H1 (cell line): ENCODE measurements around the gene ART5. TPM values are rescaled to one million over a fixed set of nuclear protein-coding genes. Genes with fewer than 3 reads are reported as not detected.

ENCODE experiments used
- ATF3 ChIP-seq: IDR thresholded peaks from 2 replicates; pipeline ENCODE4 v1.6.1; 2011; ENCODE audit warnings: low read depth, mild to moderate bottlenecking, low read length; ENCODE audit not compliant: insufficient read depth
- PHF8 ChIP-seq: fragments of 200-600 bp; sonication (generic); conservative IDR thresholded peaks from 2 replicates; pipeline ENCODE4 v1.7.1; 2012; ENCODE audit warnings: low read depth, mild to moderate bottlenecking, inconsistent platforms, low read length, moderate library complexity
- TCF12 ChIP-seq: IDR thresholded peaks from 2 replicates; pipeline ENCODE4 v1.6.1; 2011; ENCODE audit warnings: low read depth, mild to moderate bottlenecking, low read length
- USF2 ChIP-seq: IDR thresholded peaks from 2 replicates; pipeline ENCODE4 v1.6.1; 2011; ENCODE audit warnings: low read length, improper control_type of control experiment
- YY1 ChIP-seq: IDR thresholded peaks from 2 replicates; pipeline ENCODE4 v1.6.1; 2011; ENCODE audit warnings: low read depth, mild to moderate bottlenecking, low read length
- polyA plus RNA-seq, 7 experiments: library from polyadenylated mRNA; depleted of rRNA in 3 of 7; stranded (reverse) in 5 of 7; unstranded in 2 of 7; fragments of >200 nt in 5 of 7; fragments of 200-250 nt in 2 of 7; gene quantifications; 1 replicate in 5 of 7; 2 replicates in 1 of 7; 4 replicates in 1 of 7; pipeline versions ENCODE4 v1.2.1 to v1.2.3, GENCODE V29; 2011 to 2013; ENCODE audit warnings: missing spikeins in 2 of 7, mixed read lengths in 2 of 7
- total RNA-seq: library from RNA; stranded (reverse); fragmentation: NEBNext Ultra II Directional; extraction: Animal tissue kit (Norgen Biotek cat#: 25700); gene quantifications from 2 replicates; pipeline ENCODE4 v1.2.1, GENCODE V29; 2021

The ART5 gene
- total and polyA plus RNA-seq, 2 of the 8 experiments (the other 6 are each of a cell fraction or from before 2014, with no cell fraction given) = 6.0 to 7.5 TPM

- TF ChIP-seq TCF12 (no peak), YY1 (no peak), PHF8 (no peak), ATF3 (no peak), USF2 (no peak)
Observed at GRCh38 chr11:3617990-3618389, 23.8 kb downstream of the ART5 start (continued).
